ENCODE data around the gene AVPI1. TPM values are rescaled to one million over a fixed set of nuclear protein-coding genes. Genes with fewer than 3 reads are reported as not detected.

Gene AVPI1
- total and polyA plus RNA-seq, 2 of the 13 experiments (the other 11 are each of a cell fraction or from before 2014, with no cell fraction given): 39.8 to 61.2 TPM

DNA sequence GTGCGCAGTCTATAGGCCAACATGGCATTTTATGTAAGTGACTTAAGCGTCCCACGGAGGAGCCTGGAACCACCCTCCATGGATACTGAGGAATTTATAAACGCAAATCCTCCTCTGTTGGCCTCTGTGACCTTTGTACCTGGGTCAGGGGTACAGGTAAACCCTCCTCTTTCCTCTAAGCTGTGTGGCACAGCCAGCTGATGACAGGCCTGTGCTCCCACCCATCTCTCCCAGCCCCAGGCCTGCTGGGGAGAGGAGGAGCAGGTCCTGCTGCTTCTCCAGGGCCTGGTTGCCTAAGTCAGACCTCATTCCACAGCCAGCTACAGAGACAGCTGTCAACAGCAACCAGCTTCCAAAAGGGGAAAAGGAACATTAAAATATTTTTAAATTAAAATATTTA lies 5.0 kb downstream of the AVPI1 start:
- no TSS peak for BruUV-seq (replicated peaks)
- Histone ChIP-seq H3K4me1 (ENCODE audit: insufficient read depth, low read length) (peaks cover 34% of the 10 kb centered on the region), H3K9ac (ENCODE audit: insufficient read depth, low read depth, low read length) (peak overlapping the region; percentile 39; the same call in 1 of the 2 replicates), H3K79me2 (ENCODE audit: insufficient read depth, low read length) (peaks cover 62% of the 10 kb centered on the region), H3K9me3 (ENCODE audit: low read length) (no peaks in the 10 kb centered on the region), H2AFZ (ENCODE audit: low read length) (no peak overlapping the region), H4K20me1 (ENCODE audit: insufficient read depth, low read length) (peaks cover 28% of the 10 kb centered on the region), H3K27ac (ENCODE audit: extremely low read length, insufficient read depth, low read length) (no peak overlapping the region), H3K27me3 (ENCODE audit: control insufficient read depth in 1 of 2, insufficient read depth in 2 of 2, low read length in 2 of 2) (no peaks in the 10 kb centered on the region; a peak in 1 of 5 replicates), H3K36me3 (replicated peaks in 1 of 2; ENCODE audit: control insufficient read depth in 1 of 2, insufficient read depth in 2 of 2, low read length in 2 of 2) (peaks cover 12 to 41% of the 10 kb centered on the region in 2 experiments), H3K4me2 (ENCODE audit: low read depth, low read length) (peak overlapping the region; percentile 93), H3K4me3 (replicated peaks in 1 of 3; ENCODE audit: insufficient read depth in 1 of 3, low read depth in 2 of 3, low read length in 3 of 3) (peak overlapping the region in 2 of 3 experiments; percentile 11 to 97; a peak in 3 of 6 replicates)
- ATAC-seq: no peak; the same call in 2 of the 3 replicates
- intact Hi-C loops (cut with micrococcal nuclease; ENCODE audit: unreplicated experiment) (no loop called here), in situ Hi-C loops (cut with HindIII; ENCODE audit: extremely low pct_ligation_motif_present, low pct_unique_long_range_greater_than_20kb) (no loop called here)
- peak; percentile 50 for DNase-seq (ENCODE audit: low spot score)
- WGBS (ENCODE audit: low lambda C conversion rate): 60% methylated on average over 3 of the region's 4 CpGs
- FAIRE-seq: peak; percentile 21
- CTCF ChIA-PET (ENCODE audit: low intra/inter-chr PET ratio, low total read pairs): no interaction called here
- POLR2A ChIA-PET: interaction anchor here (4.3 kb wide), 1 partner anchor 55 kb away, joined by 25 read pairs; the partner anchor contains the start of gene ZFYVE27
- TF ChIP-seq KLF15 (CRISPR knock-in tag; IDR thresholded peaks at IDR 0.05; ENCODE audit: borderline replicate concordance) (no peak), GATAD2A (CRISPR knock-in tag; IDR thresholded peaks at IDR 0.05) (0 out of 2 replicates have a peak, but pooled peaks have one; percentile 31), KDM2A (CRISPR knock-in tag; IDR thresholded peaks at IDR 0.05; ENCODE audit: borderline replicate concordance, low read depth) (no peak), EED (CRISPR knock-in tag; IDR thresholded peaks at IDR 0.05) (no peak), BCLAF1 (IDR thresholded peaks at IDR 0.05) (no peak), ATRX (CRISPR knock-in tag; IDR thresholded peaks at IDR 0.05; ENCODE audit: borderline replicate concordance) (no peak), ZNF44 (CRISPR knock-in tag; IDR thresholded peaks at IDR 0.05) (no peak), TCF7 (IDR thresholded peaks at IDR 0.05; ENCODE audit: low read depth) (no peak), HNF4G (IDR thresholded peaks at IDR 0.05; ENCODE audit: borderline replicate concordance, low read depth, low read length) (peak; percentile 63), HNF4G (CRISPR knock-in tag; IDR thresholded peaks at IDR 0.05; ENCODE audit: borderline replicate concordance, low read depth) (no peak; the same call in 1 of the 2 replicates), ATF5 (CRISPR knock-in tag; IDR thresholded peaks at IDR 0.05; ENCODE audit: low read depth) (no peak), CEBPB (IDR thresholded peaks at IDR 0.05; ENCODE audit: borderline replicate concordance, low read depth, low read length) (no peak), RARA (CRISPR knock-in tag; IDR thresholded peaks at IDR 0.05) (peak; percentile 29; the same call in 1 of the 2 replicates), ZNF577 (CRISPR knock-in tag; IDR thresholded peaks at IDR 0.05; ENCODE audit: borderline replicate concordance, low read depth) (no peak), ARHGAP35 (CRISPR knock-in tag; IDR thresholded peaks at IDR 0.05; ENCODE audit: borderline replicate concordance) (no peak), ZNF766 (CRISPR knock-in tag; IDR thresholded peaks at IDR 0.05; ENCODE audit: borderline replicate concordance) (no peak)
- TF ChIP-seq, protein P1, sequence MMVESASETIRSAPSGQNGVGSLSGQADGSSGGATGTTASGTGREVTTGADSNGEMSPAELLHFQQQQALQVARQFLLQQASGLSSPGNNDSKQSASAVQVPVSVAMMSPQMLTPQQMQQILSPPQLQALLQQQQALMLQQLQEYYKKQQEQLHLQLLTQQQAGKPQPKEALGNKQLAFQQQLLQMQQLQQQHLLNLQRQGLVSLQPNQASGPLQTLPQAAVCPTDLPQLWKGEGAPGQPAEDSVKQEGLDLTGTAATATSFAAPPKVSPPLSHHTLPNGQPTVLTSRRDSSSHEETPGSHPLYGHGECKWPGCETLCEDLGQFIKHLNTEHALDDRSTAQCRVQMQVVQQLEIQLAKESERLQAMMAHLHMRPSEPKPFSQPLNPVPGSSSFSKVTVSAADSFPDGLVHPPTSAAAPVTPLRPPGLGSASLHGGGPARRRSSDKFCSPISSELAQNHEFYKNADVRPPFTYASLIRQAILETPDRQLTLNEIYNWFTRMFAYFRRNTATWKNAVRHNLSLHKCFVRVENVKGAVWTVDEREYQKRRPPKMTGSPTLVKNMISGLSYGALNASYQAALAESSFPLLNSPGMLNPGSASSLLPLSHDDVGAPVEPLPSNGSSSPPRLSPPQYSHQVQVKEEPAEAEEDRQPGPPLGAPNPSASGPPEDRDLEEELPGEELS (CRISPR knock-in tag; IDR thresholded peaks at IDR 0.05): 0 out of 2 replicates have a peak, but pooled peaks have one; percentile 7
- TF ChIP-seq, protein P2, sequence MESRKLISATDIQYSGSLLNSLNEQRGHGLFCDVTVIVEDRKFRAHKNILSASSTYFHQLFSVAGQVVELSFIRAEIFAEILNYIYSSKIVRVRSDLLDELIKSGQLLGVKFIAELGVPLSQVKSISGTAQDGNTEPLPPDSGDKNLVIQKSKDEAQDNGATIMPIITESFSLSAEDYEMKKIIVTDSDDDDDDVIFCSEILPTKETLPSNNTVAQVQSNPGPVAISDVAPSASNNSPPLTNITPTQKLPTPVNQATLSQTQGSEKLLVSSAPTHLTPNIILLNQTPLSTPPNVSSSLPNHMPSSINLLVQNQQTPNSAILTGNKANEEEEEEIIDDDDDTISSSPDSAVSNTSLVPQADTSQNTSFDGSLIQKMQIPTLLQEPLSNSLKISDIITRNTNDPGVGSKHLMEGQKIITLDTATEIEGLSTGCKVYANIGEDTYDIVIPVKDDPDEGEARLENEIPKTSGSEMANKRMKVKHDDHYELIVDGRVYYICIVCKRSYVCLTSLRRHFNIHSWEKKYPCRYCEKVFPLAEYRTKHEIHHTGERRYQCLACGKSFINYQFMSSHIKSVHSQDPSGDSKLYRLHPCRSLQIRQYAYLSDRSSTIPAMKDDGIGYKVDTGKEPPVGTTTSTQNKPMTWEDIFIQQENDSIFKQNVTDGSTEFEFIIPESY (CRISPR knock-in tag; IDR thresholded peaks at IDR 0.05): no peak

Data from HepG2 (cell line).